C4-2B (cell line): ENCODE data around the gene EXOC8.
A peak's percentile ranks its signal among the peaks of the same experiment; 100 is the strongest.

ENCODE experiments used
- H3K27ac ChIP-seq: fragments of 450-650 bp; 2 replicates; pipeline ENCODE4 v1.5.1; 2017
- CTCF ChIP-seq: fragments of 450-650 bp; conservative IDR thresholded peaks from 2 replicates; pipeline ENCODE4 v1.5.1; 2017; ENCODE audit warnings: mild to moderate bottlenecking
- ZFX ChIP-seq: fragments of 450-650 bp; IDR thresholded peaks from 2 replicates; pipeline ENCODE4 v1.6.1; 2017

EXOC8 gene

GRCh38 chr1:231324660-231325059 lies 13.0 kb downstream of the EXOC8 start:
- TF ChIP-seq ZFX (no peak), CTCF (no peak)
- H3K27ac ChIP-seq = no peak overlapping the region

- H3K27ac ChIP-seq = no peak overlapping the region
- no peak for TF ChIP-seq ZFX
- TF ChIP-seq CTCF = no peak; the same call in 1 of the 2 replicates
Observed at GRCh38 chr1:231322880-231323530, 14.6 kb downstream of the EXOC8 start.

- TF ChIP-seq CTCF = no peak
- TF ChIP-seq ZFX = no peak
- no peak overlapping the region for H3K27ac ChIP-seq
Observed at GRCh38 chr1:231319080-231319479, 18.6 kb downstream of the EXOC8 start.

GRCh38 chr1:231318568-231318967 lies 19.1 kb downstream of the EXOC8 start:
- no peak overlapping the region for H3K27ac ChIP-seq
- no peak for TF ChIP-seq CTCF
- no peak for TF ChIP-seq ZFX

GRCh38 chr1:231318015-231318355 lies 19.7 kb downstream of the EXOC8 start:
- no peak overlapping the region for H3K27ac ChIP-seq
- TF ChIP-seq ZFX (no peak), CTCF (no peak)

GRCh38 chr1:231317306-231318014 lies 20.2 kb downstream of the EXOC8 start:
- no peak overlapping the region for H3K27ac ChIP-seq
- no peak for TF ChIP-seq CTCF

GRCh38 chr1:231315887-231316286 lies 21.8 kb downstream of the EXOC8 start:
- peak; percentile 74 for TF ChIP-seq CTCF
- no peak for TF ChIP-seq ZFX
- no peak overlapping the region for H3K27ac ChIP-seq
